SKM-1 treated with dmso at 0.1 percent for 144 hours (cell line): ENCODE measurements around the gene BCAR1.
"Not testable (repeated sequence)": the region's sequence is repeated elsewhere in the genome, so short reads cannot be mapped to it uniquely, and the experiment has no call there.

Experiments
- DNase-seq: peaks from one replicate; lab custom pipeline; 2025; ENCODE audit not compliant: unreplicated experiment; lab: John Stamatoyannopoulos, UW

The BCAR1 gene

DNA sequence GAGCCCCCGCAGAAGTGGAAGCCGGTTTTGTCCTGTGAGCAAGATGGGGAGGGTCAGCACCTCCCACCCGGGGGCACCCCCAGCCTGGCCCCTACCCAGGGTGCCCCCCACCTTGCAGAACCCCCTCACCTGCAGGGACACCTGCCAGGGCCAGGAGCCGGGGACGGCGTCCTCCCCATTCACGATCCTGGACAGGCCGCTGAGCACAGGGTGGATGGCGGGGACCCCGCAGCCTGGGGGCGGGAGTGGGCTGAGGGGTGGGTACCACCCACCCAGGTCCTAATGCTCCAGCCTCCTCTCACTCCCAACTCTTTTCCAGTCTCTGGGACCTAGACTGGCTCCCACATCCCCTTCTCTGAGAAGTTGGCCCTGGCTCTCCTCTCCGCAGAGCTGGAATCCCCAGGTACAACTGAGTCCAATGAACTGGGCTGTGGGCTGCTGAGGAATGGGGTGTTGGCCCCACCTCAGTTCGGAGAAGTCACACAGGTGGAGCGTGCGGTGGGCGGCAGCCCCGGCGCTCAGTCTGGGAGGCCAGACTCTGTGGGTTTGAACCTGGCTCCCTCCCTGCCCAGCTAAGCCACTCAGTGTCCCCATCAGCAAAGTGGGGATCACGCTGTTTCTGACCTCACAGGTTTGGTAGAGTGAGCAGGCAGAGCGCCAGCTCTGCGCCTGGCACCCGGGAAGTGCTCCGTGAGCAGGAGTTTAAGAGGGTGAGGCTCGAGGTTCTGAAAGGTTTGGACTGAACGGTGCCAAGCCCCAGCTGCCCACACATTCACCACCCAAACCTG lies 45.3 kb downstream of the BCAR1 start:
- not testable (repeated sequence) for DNase-seq

- not testable (repeated sequence) for DNase-seq
Measured at GRCh38 chr16:75205438-75205837, 46.0 kb downstream of the BCAR1 start.

DNA sequence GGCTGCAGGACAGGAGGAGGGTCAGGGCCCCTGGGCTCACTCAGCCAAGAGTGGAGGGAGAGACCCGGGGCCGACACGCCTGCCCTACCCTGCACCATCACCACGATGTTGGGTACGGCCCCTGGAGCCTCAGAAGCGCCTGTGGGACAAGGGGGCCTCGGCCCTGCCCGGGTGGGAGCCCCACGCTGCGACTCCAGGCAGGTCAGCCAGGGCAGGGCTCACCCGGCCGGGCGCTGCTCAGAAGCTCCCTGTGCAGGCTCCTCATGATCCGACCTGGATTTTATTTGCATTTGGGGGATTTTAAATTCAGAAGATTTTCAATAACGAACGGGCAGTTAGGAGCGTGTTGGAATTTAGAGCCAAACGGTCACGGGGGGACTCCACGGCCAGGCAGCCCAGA lies 46.5 kb downstream of the BCAR1 start:
- DNase-seq, result not testable (repeated sequence)

DNA sequence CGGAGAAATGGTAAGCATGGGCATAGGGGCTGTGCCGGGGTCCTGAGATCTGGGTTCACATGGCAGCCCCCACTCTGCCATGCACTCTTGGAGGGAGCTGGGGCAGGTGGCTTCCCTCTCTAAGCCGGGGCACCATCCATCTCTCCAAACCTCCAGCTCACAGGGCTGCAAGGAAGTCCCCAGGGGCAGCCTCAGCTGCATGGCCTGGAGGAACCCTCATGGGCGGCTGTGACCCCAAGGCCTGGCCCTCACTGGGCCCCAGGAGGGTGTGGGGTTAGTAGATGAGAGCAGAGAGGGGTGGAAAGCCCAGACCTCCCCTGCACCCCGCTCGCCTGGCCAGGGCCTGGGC lies 47.0 kb downstream of the BCAR1 start:
- DNase-seq, result no peak

DNA sequence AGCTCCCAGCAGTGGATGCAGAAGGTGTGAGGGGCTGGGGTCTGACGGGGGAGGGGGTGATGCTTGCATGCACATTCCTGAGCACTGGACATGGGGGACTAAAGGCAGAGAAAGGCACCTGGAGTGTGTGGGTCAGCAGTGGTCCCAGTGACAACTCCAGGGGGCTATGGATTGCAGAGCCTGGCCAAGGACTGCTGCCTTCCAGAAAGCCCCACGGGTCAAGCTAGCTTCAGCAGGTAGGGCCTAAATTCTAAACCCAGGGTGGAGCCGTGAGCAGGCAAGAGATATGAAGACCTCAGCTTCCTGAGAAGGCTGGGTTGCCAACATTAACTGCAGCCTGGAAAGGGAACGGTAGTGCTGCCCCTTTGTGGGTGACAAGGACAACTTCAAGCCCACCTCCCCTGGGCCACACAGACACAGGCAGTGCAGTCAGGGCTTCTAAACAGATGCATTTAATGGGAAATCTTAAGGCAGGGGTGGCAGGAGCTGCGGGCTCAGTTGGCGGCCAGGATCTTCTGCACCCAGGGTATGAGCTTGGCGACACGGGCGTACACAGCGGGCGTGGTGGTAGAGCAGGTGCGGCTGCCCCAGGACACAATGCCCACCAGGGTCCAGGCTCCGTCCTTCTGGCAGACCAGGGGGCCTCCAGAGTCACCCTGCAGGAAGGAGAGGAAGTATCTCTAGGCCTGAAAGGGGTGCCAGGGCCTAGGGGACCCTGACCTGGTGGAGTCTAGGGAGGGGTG lies 47.6 kb downstream of the BCAR1 start:
- no peak for DNase-seq

- DNase-seq, result no peak
Measured at GRCh38 chr16:75203096-75203495, 48.3 kb downstream of the BCAR1 start.

DNA sequence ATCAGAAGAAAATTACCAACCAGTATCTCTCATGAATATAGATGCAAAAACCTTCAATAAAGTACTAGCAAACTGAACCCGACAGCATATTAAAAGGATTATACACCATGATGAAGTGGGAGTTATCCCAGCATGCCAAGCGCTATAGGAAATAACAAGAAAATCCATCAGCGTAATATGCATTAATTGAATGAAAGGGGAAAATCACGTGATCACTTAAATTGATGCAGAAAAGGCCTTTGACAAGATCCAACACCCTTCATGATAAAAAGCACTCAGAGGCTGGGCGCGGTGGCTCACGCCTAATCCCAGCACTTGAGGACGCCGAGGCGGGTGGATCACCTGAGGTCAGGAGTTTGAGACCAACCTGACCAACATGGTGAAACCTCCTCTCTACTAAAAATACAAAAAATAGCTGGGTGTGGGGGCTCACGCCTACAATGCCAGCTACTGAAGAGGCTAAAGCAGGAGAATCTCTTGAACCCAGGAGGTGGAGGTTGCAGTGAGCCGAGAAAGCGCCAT lies 49.3 kb downstream of the BCAR1 start:
- no peak for DNase-seq

- no peak for DNase-seq
Measured at GRCh38 chr16:75198135-75198600, 53.3 kb downstream of the BCAR1 start.

DNA sequence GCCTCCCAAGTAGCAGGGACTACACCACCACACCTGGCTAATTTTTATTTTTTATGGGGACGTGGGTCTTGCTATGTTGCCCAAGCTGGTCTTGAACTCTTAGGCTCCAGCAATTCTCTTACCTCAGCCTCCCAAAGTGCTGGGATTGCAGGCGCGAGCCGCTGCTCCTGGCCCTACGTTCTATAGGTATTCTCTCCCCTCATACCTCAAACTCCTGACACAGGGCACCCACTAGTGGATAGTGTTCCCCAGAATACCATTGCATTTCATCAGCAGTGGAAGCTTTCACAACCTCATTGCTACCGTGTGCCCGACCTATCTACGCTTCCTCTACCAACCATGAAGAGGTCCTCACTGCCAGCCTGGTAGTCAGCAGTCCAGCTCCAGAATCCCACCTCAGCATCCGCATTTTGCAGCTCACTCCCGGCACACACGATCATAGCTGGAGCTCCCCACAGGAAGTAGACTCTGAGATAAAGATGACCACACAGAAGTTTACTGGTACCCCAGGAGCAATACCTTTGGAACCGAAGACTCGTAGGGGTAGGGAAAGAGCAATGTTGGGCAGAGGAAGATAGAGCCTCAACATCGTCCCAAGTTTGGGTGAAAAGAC lies 53.8 kb downstream of the BCAR1 start:
- DNase-seq, result no peak

- no peak for DNase-seq
Measured at GRCh38 chr16:75196836-75197235, 54.6 kb downstream of the BCAR1 start.

GRCh38 chr16:75195811-75196790 lies 55.3 kb downstream of the BCAR1 start:
- no peak for DNase-seq

- DNase-seq, result no peak
Measured at GRCh38 chr16:75193730-75194444, 57.5 kb downstream of the BCAR1 start.

DNA sequence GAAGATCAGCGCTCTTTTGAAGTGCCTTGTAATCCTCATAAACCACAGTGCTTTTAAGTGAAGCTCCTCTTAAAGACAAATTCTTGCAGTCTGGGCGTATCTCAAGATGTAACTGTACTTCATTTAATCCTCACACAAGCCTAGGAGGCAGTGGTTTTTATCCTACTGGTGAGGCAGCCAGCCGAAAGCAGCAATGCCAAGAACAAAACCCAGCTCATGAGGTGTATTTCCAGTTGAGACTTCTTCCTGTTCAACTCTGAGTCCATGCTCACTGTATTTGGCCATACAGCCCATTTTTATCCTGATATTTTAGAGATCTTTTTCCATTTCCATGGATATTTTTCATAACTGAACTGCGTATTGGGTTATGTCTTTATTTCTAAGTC lies 58.2 kb downstream of the BCAR1 start:
- no peak for DNase-seq

GRCh38 chr16:75192606-75193264 lies 58.7 kb downstream of the BCAR1 start:
- DNase-seq, result no peak

DNA sequence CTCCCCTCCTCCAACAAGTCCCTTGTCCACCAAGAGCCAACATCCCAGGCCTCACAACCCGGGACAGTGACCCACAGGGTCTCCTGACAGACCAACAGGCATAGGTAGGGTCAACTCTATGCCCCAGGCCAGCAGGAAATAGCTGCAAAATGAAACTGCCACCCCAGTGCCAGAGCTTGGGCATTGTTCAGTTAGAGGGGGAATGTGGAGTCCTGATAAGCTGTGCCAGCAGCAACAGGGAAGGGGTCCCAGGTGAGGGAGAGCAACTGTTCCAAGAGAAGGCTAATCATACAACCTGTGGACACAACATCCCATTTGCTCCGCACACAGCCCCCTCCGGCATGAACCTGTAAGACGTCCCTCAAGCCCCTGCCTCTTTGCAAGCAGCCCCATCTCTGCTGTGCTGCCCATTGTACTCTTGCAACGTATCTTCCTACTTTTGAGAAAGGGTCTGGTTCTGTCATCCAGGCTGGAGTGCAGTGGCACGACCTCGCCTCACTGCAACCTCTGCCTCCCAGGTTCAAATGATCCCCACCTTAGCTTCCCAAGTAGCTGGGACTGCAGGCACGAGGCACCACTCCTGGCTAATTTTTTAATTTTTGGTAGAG lies 61.7 kb downstream of the BCAR1 start:
- no peak for DNase-seq

GRCh38 chr16:75188832-75189477 lies 62.5 kb downstream of the BCAR1 start:
- DNase-seq, result no peak

DNA sequence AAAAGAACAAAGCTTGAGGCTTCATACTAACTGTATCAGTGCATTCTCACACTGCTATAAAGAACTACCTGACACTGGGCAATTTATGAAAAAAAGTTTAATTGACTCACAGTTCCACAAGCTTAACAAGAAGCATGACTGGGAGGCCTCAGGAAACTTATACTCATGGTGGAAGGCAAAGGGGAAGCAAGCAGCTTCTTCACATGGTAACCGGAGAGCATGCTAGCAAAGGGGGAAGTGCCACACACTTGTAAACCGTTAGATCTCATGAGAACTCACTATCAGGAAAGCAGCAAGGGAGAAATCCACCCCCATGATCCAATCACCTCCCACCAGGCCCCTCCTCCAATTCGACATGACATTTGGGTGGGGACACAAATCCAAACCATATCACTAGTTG lies 69.8 kb downstream of the BCAR1 start:
- DNase-seq, result peak; percentile 8

DNA sequence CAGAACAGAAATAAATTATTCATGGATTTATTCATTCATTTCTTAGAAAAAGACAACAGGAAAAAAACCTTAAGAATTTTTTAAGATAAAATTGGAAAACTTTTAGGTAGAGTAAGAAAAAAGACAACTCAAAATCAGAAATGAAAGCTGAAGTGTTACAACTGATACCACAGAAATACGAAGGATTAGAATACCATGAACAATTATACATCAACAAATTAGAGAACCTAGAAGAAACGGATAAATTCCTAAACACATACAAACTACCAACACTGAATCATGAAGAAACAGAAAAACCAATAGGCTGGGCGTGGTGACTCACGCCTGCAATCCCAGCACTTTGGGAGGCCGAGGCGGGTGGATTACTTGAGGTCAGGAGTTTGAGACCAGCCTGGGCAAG lies 72.2 kb downstream of the BCAR1 start:
- DNase-seq, result no peak
